GM18858 (cell line): ENCODE results near the gene NUF2.

Experiments used
- ATAC-seq: cut with Tn5 transposase; IDR thresholded peaks from one replicate; pipeline ENCODE4 v1.9.1; 2021; ENCODE audit not compliant: unreplicated experiment

NUF2 gene

GRCh38 chr1:163399001-163399400 lies 77.2 kb downstream of the NUF2 start:
- ATAC-seq: no peak

GRCh38 chr1:163399976-163400601 lies 78.3 kb downstream of the NUF2 start:
- ATAC-seq: no peak

GRCh38 chr1:163401211-163401610 lies 79.5 kb downstream of the NUF2 start:
- ATAC-seq: no peak
